OCI-LY3 (cell line): ENCODE data around the gene SDHAF1.

Experiments
- H2AFZ ChIP-seq: fragments of 200-600, 300-600 bp; shearing (Covaris generic); 2 replicates; pipeline ENCODE4 v1.6.0; 2014; ENCODE audit warnings: antibody characterized with exemption, low read depth, low read length
- H3K27ac ChIP-seq: fragments of 200-600, 300-600 bp; sonication (generic); 2 replicates; pipeline ENCODE4 v1.5.1; 2014; ENCODE audit warnings: mild to moderate bottlenecking, low read length, moderate library complexity, mixed read lengths
- H3K27me3 ChIP-seq: fragments of 200-600, 300-600 bp; sonication (generic); 2 replicates; pipeline ENCODE4 v1.6.1; 2014; ENCODE audit warnings: low read depth, low read length, mixed read lengths
- H3K36me3 ChIP-seq: fragments of 200-600, 300-600 bp; sonication (generic); replicated peaks from 2 replicates; pipeline ENCODE3; 2014; ENCODE audit warnings: low read depth, low read length, mixed read lengths
- H3K4me1 ChIP-seq: fragments of 300-600, 200-600 bp; sonication (generic); 2 replicates; pipeline ENCODE4 v1.6.1; 2014; ENCODE audit warnings: low read length, mixed read lengths
- H3K4me2 ChIP-seq: fragments of 200-600, 300-600 bp; sonication (generic); 2 replicates; pipeline ENCODE4 v1.6.1; 2014; ENCODE audit warnings: low read length, mixed read lengths
- H3K4me3 ChIP-seq: fragments of 300-600, 200-600 bp; sonication (generic); 2 replicates; pipeline ENCODE4 v1.5.1; 2014; ENCODE audit warnings: antibody characterized with exemption, mild to moderate bottlenecking, low read length, moderate library complexity
- H3K79me2 ChIP-seq: fragments of 300-600, 200-600 bp; shearing (Covaris generic); 2 replicates; pipeline ENCODE4 v1.6.1; 2014; ENCODE audit warnings: mild to moderate bottlenecking, low read length, mixed read lengths
- H3K9ac ChIP-seq: fragments of 300-600, 200-600 bp; shearing (Covaris generic); 2 replicates; pipeline ENCODE4 v1.6.0; 2014; ENCODE audit warnings: mild to moderate bottlenecking, low read length, moderate library complexity
- H3K9me3 ChIP-seq: fragments of 200-600, 300-600 bp; shearing (Covaris generic); 2 replicates; pipeline ENCODE4 v1.6.1; 2014; ENCODE audit warnings: low read length, mixed read lengths; ENCODE audit not compliant: insufficient read depth
- H4K20me1 ChIP-seq: fragments of 200-600, 300-600 bp; sonication (generic); 2 replicates; pipeline ENCODE4 v1.6.1; 2016; ENCODE audit warnings: low read length, mixed read lengths; ENCODE audit not compliant: insufficient read depth
- EZH2phosphoT487 ChIP-seq: fragments of 200-600 bp; shearing (Covaris generic); IDR thresholded peaks from 2 replicates; pipeline ENCODE4 v1.6.1; 2018; ENCODE audit warnings: antibody characterized with exemption, mixed run types, low read depth
- TF ChIP-seq, protein P1 (sequence below): fragments of 200-600, 300-600 bp; sonication (generic); IDR thresholded peaks from 2 replicates; pipeline ENCODE4 v1.5.1; 2014; ENCODE audit warnings: antibody characterized with exemption, low read length, low read depth

The SDHAF1 gene

GRCh38 chr19:36003284-36003683 lies 8.3 kb downstream of the SDHAF1 start:
- Histone ChIP-seq H3K79me2 (peaks cover 13% of the 10 kb centered on the region), H3K36me3 (peaks cover 13% of the 10 kb centered on the region), H3K27ac (no peak overlapping the region), H3K27me3 (no peaks in the 10 kb centered on the region), H3K9me3 (no peaks in the 10 kb centered on the region), H2AFZ (no peak overlapping the region), H3K4me1 (no peaks in the 10 kb centered on the region), H3K4me2 (no peak overlapping the region), H3K9ac (no peak overlapping the region), H3K4me3 (no peak overlapping the region), H4K20me1 (no peaks in the 10 kb centered on the region)
- no peak for TF ChIP-seq EZH2phosphoT487
- TF ChIP-seq, protein P1, sequence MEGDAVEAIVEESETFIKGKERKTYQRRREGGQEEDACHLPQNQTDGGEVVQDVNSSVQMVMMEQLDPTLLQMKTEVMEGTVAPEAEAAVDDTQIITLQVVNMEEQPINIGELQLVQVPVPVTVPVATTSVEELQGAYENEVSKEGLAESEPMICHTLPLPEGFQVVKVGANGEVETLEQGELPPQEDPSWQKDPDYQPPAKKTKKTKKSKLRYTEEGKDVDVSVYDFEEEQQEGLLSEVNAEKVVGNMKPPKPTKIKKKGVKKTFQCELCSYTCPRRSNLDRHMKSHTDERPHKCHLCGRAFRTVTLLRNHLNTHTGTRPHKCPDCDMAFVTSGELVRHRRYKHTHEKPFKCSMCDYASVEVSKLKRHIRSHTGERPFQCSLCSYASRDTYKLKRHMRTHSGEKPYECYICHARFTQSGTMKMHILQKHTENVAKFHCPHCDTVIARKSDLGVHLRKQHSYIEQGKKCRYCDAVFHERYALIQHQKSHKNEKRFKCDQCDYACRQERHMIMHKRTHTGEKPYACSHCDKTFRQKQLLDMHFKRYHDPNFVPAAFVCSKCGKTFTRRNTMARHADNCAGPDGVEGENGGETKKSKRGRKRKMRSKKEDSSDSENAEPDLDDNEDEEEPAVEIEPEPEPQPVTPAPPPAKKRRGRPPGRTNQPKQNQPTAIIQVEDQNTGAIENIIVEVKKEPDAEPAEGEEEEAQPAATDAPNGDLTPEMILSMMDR = no peak

DNA sequence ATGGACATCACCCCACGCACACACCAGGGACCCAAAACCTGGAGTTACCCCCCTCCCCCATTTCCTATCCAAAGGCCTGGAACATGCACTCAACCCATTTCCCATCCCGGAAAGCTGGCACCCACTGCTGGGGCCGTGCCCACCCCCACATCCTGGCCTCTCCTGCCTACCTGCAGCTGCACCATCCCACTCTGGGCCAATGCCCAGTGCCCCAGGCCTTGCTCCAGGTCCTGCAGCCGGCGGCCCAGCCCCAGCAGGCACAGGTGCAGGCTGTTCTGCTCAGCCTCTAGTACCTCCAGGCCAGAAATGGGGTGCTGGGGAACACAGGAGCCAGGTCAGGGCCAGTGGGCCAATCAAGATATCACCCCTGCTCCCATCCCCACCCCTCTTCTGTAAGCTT lies 12.0 kb downstream of the SDHAF1 start:
- Histone ChIP-seq H4K20me1 (no peaks in the 10 kb centered on the region), H3K9ac (no peak overlapping the region), H3K9me3 (no peaks in the 10 kb centered on the region), H3K27me3 (no peaks in the 10 kb centered on the region), H3K79me2 (no peaks in the 10 kb centered on the region; the same call in 1 of the 2 replicates), H3K4me1 (no peaks in the 10 kb centered on the region), H3K4me3 (no peak overlapping the region), H2AFZ (no peak overlapping the region), H3K36me3 (peaks cover under 1% of the 10 kb centered on the region), H3K27ac (no peak overlapping the region), H3K4me2 (no peak overlapping the region)
- TF ChIP-seq EZH2phosphoT487 = no peak
- TF ChIP-seq, protein P1 = no peak

GRCh38 chr19:36008336-36008978 lies 13.5 kb downstream of the SDHAF1 start, which contains the start of gene SYNE4:
TSS of gene SYNE4 (minus strand) at chr19:36008813. CDS start at chr19:36008681, 132 bp downstream.
- peak within 1 kb of the TSS; percentile 53 for H3K4me2 ChIP-seq
- H3K36me3 ChIP-seq = no peaks in the 10 kb centered on the region
- peak within 1 kb of the TSS; percentile 43; the same call in 1 of the 2 replicates for H3K9ac ChIP-seq
- H3K27ac ChIP-seq = no peak within 1 kb of the TSS
- H3K79me2 ChIP-seq = peaks cover 5% of the 10 kb centered on the region; the same call in 1 of the 2 replicates
- peak within 1 kb of the TSS; percentile 68 for H3K4me3 ChIP-seq
- H3K27me3 ChIP-seq = no peaks in the 10 kb centered on the region
- no peaks in the 10 kb centered on the region for H3K9me3 ChIP-seq
- H4K20me1 ChIP-seq = no peaks in the 10 kb centered on the region
- H3K4me1 ChIP-seq = peaks cover 5% of the 10 kb centered on the region
- no peak within 1 kb of the TSS for H2AFZ ChIP-seq
- TF ChIP-seq, protein P1 = no peak
- no peak for TF ChIP-seq EZH2phosphoT487

- H2AFZ ChIP-seq = no peak overlapping the region
- TF ChIP-seq, protein P1 = no peak
- no peak for TF ChIP-seq EZH2phosphoT487
- no peaks in the 10 kb centered on the region for H4K20me1 ChIP-seq
- H3K79me2 ChIP-seq = peaks cover 8% of the 10 kb centered on the region; the same call in 1 of the 2 replicates
- H3K9ac ChIP-seq = peak overlapping the region; percentile 43; the same call in 1 of the 2 replicates
- H3K4me3 ChIP-seq = peak overlapping the region; percentile 68
- no peak overlapping the region for H3K27ac ChIP-seq
- no peaks in the 10 kb centered on the region for H3K9me3 ChIP-seq
- peaks cover 6% of the 10 kb centered on the region for H3K4me1 ChIP-seq
- peak overlapping the region; percentile 53 for H3K4me2 ChIP-seq
- H3K36me3 ChIP-seq = no peaks in the 10 kb centered on the region
- no peaks in the 10 kb centered on the region for H3K27me3 ChIP-seq
Observed at GRCh38 chr19:36009220-36009619, 14.2 kb downstream of the SDHAF1 start.
